GM21619 (cell line): ENCODE results near the gene TUBB4B.

Source experiments
- ATAC-seq: cut with Tn5 transposase; IDR thresholded peaks from one replicate; pipeline ENCODE4 v1.9.1; 2021; ENCODE audit not compliant: unreplicated experiment

TUBB4B gene

DNA sequence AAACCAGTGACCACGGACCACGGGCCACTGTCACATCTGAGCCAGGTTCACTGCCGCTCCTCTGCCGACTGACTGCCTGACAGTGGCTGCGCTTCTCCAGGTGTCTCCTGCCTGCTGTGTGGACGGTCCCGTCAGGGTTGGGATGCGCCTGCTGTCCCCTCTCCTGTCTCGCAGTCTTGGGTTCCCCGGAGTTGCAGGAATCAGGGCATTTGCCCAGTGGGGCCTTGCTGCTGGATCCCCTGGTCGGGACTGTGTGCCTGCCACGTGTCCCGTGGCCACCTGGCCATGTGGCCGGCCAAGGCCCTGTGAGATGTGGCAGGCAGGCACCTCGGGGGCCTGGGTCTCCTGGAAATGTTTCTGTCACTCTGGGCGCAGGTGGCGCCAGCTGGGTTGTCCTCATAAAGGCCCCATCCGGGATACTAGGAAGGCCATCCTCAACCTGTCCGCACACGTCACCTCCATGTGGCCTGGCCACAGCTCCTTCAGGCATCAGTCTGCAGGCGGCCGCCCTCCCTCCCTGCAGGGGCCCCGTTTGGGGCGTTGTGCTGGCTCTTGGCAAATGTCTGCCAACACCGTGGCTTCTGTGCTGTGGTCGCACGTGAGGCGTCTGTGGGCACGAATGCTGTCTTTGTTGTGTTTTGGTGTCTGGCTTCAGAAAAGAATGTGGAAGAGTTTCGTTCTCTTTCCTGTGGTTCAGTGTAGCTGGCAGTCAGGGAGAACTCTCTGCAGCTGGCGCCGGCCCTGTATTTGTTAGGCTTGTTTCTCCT is 30.0 kb downstream of the TUBB4B start:
- ATAC-seq, result no peak

- no peak for ATAC-seq
Measured at GRCh38 chr9:137271696-137272076, 30.6 kb downstream of the TUBB4B start.

DNA sequence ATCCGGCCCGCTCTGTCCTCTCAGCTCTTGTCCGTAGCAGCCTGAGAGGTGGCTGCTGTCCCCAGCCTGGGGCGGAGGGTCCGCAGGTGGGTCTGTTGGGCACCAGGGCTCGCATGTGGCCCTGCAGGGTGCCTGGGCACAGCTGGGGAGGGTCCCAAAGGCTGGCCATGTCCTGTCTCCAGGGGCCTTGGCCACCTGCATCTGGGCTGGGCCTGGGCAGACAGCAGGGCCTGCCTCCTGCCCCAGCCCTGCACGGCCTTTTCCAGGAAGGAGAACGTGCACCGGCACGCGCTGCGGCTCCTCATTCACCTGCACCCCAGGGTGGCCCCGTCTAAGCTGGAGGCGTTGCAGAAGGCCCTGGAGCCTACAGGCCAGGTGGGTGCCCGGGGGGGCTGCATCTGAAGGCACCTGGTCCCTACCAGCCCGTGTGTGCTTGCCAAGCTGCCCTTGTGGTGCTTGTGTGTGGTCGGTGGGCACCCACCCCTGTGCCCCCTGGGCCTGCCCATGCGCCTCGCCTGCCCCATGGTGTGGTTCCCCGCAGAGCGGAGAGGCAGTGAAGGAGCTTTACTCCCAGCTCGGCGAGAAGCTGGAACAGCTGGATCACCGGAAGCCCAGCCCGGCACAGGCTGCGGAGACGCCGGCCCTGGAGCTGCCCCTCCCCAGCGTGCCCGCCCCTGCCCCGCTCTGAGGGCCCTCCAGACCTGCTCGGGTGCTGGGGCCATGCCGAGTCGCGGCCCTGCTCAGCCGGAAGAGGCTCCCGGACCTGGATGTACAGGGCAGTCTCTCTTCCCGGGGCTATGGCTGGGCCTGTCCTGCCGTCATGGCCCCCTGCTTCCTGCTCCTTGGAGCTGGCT is 31.4 kb downstream of the TUBB4B start:
- no peak for ATAC-seq

- no peak for ATAC-seq
Measured at GRCh38 chr9:137273095-137273490, 32.0 kb downstream of the TUBB4B start.

- no peak for ATAC-seq
Measured at GRCh38 chr9:137273611-137274320, 32.7 kb downstream of the TUBB4B start.

GRCh38 chr9:137275203-137275587 is 34.1 kb downstream of the TUBB4B start:
- no peak for ATAC-seq

GRCh38 chr9:137275588-137276472 is 34.7 kb downstream of the TUBB4B start:
- ATAC-seq, result no peak

- ATAC-seq, result no peak
Measured at GRCh38 chr9:137276473-137277328, 35.6 kb downstream of the TUBB4B start.

- peak; percentile 76 for ATAC-seq
Measured at GRCh38 chr9:137277329-137278041, 36.4 kb downstream of the TUBB4B start, which contains the start of gene TOR4A. Gene TOR4A, plus strand, starts transcription at chr9:137277726. Its CDS starts 964 bp downstream, at chr9:137278690.

DNA sequence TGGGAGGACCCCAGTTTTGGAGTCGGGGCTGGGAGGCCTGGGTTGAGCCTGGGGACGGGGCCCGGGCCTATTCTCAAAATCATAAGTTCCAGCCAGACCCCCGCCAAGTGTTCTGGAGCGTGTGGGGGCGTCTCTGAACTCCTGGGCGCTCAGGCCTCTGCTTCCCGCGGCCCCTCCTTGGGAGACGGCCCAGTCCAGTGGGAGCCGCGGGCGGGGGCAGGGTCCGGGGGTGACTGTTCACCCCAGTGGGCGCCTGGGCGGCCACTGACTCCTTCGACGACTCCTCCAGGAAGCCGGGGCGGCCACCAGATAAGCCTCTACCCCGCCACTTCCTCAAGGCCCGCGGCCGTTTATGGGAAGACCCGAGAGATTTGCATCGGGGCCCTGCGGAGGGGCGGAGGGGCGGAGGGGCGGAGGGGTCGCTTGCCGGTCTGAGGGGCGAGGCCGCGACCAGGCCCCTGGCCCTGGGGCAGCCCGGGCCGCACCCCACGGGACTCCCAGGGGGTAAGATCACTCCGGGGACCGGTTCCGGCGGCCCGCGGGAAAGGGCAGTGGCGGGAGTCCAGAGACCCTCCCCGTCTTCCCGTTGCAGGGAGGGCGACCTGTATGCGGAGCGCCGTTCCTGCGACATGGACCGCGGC is 37.1 kb downstream of the TUBB4B start:
- no peak for ATAC-seq

DNA sequence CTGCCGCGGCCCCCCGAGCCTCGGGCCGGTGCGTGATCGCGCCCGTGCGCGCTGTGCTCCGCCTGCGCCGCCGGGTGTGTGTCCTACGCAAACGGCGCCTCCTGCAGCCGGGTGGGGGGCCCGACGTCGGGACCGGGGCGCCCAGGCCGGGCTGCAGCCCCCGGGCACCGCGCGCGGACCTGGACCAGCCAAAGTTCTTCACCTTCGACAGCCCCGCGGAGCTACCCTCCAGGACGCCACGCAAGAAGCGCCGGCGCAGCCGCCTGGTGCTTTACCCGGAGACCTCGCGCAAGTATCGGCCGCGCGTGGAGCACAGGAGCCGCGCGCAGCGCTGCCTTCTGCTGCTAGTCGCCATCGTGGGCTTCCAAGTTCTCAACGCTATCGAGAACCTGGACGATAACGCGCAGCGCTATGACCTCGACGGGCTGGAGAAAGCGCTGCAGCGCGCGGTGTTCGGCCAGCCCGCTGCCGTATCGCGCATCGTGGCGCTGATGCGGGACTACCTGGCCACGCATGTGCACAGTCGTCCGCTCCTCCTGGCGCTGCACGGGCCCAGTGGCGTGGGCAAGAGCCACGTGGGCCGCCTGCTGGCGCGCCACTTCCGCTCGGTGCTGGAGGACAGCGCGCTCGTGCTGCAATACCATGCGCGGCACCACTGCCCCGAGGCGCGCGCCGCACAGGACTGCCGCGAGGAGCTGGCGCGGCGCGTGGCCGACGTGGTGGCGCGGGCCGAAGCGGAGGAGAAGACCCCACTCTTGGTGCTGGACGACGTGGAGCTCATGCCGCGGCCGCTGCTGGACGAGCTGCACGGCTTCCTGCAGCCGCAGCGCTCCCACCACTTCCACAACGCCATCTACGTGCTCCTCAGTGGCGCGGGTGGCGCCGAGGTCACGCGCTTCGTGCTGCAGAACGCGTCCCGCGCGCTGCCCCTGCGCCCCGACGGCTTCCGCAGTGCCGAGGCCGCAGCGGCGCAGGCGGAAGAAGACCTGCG is 37.9 kb downstream of the TUBB4B start:
- no peak for ATAC-seq

DNA sequence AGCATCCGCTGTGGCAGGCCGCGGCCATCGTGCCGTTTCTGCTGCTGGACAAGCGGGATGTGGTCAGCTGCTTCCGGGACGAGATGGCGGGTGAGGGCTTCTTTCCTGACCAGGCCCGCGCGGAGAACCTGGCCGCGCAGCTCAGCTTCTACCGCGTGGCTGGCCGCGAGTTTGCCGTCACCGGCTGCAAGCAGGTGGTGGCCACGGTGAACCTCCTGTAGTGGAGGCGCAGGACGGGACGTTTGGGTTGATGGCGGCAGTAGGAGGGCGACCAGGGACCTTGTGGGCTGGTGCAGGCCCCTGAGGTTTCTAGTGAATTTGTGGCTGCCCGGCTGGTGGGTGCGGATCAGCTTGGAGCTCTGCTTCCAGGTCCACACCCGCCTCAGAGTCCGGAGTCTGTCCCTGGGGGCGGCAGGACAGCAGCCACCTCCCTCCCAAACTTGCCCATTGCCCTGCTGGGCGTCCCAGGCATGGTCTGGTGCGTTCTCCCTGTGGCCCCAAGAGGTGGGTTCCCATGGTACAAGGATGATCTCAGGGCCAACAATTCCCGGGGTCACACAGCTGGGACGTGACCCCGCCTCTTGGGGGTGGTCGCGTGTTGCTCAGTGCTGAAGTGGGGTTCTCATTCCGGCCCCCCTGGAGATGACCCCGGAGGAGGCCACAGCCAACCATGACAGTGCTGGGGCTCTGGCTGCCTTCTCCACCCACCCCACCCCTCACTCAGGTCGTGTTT is 38.8 kb downstream of the TUBB4B start:
- ATAC-seq, result no peak

DNA sequence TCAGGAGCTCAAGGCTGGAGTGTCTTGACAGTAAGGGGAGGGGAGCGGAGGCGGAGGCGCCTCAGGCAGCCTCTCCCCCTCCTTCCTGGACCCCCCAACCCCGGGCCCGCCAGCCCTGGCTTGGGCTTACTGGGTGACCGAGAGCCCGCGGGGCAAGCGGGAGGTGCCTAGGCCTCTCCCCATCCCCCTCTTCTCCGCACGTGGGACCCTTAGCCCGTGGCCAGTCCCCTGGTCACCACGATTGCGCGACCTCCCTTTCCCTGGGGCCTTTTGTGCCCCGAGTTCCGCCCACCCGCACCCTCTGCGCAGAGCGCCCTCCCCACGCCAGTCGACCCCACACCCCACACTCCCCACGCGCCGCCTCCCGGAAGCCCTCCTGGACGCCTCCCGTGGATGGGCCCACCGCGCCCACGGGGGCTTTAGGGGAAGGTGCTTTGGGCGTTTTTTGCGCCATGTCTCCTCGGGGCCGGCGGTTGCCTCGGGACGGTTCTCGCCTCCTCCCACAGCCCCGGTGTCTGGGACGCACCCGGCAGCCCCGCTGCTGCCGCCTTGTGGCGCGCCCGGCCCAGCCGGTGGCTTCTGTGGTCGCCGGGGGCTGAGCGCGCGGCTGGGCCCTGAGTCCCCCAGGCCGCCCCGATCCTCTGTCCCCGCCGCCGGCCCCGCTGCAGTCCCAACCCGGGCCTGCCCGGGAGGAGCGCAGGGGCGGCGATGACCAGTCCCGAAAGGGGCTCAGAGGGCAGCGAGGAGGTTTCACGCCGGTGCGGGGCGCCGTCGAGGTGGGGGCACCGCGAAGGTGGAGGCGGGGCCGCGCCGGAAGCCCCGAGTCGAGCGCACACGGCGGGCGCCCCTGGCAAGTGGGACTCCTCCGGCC is 39.6 kb downstream of the TUBB4B start:
- ATAC-seq, result no peak

GRCh38 chr9:137281345-137282116 is 40.4 kb downstream of the TUBB4B start:
- ATAC-seq, result no peak

- ATAC-seq, result no peak
Measured at GRCh38 chr9:137286975-137287383, 45.9 kb downstream of the TUBB4B start.
